OCI-LY3 (cell line): Measurements from ENCODE around the gene PDE9A.

Experiments used
- EZH2phosphoT487 ChIP-seq: fragments of 200-600 bp; shearing (Covaris generic); IDR thresholded peaks from 2 replicates; pipeline ENCODE4 v1.6.1; 2018; ENCODE audit warnings: antibody characterized with exemption, mixed run types, low read depth
- TF ChIP-seq, protein P1 (sequence below): fragments of 200-600, 300-600 bp; sonication (generic); IDR thresholded peaks from 2 replicates; pipeline ENCODE4 v1.5.1; 2014; ENCODE audit warnings: antibody characterized with exemption, low read length, low read depth

DNA sequence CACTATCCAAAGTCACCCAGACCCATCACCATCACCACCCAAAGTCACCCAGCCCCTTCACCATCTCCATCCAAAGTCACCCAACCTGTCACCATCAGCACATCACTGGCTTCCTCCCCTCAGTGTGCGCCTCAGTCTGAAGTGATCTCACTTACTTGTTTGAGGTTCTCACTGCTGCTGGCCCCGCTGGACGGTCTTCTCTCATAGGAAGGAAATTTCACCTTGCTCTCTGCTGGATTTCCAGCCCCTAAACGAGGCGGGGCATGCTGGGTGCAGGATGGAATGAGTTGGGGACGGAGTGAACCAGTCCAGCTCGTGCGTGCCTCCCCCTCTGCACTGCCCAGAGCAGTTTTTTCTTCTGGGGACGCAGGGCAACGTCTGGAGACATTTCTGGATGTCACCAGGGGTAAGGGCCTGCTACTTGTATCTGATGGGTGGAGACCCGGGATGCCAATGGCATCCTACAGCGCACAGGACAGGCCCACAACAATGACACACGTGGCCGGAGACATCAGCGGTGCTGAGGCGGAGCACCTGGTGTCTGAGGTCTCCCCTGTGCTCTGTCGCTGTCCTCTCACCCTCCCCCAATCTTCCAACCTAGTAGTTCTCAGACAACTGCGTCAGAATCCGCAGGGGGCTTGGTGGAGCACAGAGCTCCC, 38.6 kb downstream of the PDE9A start:
- TF ChIP-seq, protein P1, sequence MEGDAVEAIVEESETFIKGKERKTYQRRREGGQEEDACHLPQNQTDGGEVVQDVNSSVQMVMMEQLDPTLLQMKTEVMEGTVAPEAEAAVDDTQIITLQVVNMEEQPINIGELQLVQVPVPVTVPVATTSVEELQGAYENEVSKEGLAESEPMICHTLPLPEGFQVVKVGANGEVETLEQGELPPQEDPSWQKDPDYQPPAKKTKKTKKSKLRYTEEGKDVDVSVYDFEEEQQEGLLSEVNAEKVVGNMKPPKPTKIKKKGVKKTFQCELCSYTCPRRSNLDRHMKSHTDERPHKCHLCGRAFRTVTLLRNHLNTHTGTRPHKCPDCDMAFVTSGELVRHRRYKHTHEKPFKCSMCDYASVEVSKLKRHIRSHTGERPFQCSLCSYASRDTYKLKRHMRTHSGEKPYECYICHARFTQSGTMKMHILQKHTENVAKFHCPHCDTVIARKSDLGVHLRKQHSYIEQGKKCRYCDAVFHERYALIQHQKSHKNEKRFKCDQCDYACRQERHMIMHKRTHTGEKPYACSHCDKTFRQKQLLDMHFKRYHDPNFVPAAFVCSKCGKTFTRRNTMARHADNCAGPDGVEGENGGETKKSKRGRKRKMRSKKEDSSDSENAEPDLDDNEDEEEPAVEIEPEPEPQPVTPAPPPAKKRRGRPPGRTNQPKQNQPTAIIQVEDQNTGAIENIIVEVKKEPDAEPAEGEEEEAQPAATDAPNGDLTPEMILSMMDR, result no peak
- no peak for TF ChIP-seq EZH2phosphoT487
